NCI-H345 treated with DMSO at 0.1 percent for 48 hours (cell line): ENCODE data around the gene THOC7.

Source experiments
- DNase-seq: peaks from one replicate; lab custom pipeline; 2025; ENCODE audit not compliant: unreplicated experiment; lab: John Stamatoyannopoulos, UW

THOC7 gene

DNA sequence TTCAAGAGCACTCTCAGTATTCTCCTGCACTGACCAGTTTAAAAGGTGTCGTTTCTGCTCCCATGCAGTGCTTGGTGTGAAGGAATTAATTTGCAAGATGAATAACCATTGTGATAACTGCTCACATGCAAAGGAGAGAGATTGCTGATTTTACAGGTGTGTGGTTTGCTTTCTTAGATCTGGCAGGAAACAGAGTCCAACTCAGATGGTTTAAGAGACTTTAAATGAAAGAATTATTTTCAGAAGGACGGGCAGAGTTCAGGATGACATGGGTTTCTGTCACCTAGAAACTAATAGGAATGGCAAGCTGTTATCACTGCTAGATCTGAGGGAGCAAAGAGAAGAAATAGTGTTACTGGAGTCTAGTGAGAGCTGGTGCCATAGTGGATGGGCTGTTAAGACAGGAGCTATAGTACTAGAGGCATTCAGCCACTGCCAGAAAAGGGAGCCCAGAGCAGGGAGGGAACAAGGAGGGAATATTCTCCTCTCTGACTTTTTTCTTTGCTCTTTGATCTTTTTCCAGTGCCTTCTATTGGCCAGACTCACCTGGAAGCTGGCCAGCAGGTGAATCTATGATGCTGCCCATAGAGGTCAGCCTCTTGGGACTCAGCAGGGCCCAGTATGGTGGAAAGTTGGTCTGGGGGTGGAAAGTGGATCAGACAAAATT, 14.9 kb upstream of the THOC7 start:
- no peak for DNase-seq

DNA sequence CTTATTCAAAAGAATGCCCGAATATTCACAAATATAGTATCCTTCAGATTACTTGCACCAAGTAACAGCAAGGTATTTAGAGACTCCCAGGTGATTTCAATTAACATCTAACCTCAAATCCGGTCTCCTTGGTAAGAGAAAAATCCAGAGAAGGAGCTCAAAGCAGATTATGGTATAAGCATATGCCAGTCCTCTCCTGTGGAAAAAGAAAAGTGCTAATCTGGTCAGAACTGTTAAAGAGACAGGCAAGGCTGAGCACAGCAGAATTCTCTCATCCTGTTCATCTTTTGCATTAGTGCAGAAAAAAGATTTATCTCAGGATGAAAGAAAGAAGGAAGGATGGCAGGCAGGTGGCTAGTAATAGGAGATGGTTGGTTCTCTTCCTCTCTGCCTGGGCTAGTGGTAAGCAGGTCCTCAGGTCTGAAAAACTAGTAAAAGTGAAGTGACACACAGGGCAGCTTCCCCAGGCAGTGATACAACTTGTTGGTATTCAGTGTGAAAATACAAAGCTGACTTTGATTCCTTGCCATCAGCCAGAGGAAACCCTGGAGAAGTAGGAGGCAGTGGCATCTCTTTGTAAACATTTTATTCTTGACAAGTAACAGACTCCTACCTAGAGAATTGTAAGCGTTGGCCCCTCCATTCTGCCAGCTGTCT, 14.3 kb upstream of the THOC7 start:
- no peak for DNase-seq

DNA sequence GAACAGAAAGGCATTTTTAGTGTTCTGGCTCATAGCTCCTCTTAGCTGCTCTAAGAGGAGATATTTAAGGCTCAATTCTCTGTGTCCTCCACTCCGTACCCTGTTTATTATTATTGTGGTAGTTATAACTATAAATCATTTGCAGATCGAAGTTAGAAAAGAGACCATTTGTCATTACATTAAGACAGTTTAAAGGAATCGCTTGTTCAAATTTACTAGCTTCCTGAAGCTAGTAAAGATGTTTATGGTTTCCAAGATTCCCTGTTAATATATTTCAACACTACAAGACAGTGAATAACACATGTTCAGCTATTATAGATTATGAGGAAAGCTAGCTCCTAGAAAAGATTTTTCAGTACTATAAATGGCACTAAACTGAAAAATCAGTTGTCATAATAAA, 12.7 kb upstream of the THOC7 start:
- no peak for DNase-seq

DNA sequence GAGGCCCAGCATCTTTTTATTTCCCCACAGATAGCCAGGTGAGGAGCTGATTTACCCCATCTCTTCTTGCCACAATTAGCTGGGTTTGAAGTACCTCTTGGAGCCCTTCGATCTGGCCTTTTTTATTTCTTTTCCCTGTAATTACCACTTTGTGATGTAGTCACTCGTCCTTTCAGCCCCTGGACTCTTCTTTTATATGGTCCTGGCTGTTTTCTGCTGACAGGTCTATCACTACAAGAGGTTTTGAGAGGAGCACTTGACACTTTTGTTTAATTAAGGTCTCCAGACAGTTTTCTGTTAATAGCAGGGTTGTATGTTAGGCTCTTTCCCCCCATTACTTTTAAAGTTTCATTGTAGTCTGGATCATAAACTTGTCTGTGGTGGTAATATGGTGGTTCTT, 11.9 kb upstream of the THOC7 start:
- no peak for DNase-seq

DNA sequence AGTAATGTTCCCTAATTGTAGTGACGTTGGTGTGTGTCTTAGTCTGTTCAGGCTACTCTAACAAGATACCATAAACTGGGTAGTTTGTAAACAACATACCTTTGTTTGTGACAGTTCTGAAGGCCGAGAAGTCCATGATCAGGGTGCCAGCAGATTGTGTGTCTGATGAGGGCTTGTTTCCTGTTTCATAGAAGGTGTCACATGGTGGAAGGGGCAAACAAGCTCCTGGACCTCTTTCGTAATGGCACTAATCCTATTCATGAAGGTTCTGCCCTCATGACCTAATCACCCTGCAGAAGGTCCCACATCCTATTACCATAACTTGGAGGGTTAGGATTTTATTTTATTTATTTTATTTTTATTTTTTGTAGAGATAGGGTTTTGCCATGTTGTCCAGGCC, 11.2 kb upstream of the THOC7 start:
- DNase-seq: no peak

DNA sequence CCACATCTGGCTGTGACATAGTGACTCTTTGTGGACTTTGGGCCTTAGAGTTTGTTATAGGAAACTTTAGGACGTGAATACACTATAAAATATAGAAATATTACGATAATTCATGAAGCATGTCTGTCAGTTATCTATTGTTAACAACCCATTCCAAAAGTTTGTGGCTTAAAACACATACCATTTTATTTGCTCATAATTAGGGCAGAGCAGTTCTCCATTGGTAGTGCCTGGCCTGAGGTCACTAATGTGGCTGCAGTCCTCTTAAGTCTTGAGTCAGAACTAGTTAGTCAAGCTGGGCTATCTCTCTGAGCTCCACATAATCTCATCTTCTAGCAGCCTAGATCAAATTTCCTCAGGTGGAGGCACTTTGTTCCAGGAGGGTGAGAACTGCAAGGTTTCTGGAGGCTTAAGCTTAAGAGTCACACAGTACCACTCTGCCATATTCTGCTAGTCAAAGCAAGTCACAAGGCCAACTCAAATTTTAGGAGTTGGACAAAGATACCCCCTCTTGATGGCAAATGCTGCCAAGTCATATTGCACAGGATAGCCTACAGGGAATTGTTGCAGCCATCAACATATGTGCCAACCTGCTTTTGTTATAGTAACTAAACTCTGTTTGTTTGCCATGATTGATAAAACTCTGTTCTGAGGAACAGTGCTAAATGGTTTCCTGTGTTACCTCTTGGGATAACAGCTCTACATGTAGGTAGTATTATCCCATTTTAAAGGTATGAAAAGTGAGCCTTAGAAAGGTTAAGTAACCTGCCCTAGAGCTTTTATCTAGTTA, 8.7 kb upstream of the THOC7 start:
- no peak for DNase-seq

DNA sequence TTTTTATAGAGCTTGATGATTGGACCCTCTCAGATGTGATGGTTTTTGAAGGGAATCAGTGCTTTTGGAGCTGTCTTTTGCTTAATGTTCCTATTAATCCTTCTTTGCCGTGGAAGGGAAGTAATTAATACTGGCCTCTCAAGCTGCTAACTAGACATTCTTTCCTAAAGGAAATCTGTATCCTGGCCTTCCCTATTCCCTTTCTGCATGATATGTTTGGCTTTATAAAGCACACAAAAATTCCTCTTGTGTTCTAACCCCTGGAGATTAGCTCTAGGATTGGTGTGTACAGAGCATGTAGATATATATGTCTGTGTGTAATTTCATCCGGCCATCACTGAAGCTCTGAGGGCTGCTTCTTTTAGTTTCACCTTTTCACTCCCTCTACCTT, 7.0 kb upstream of the THOC7 start:
- no peak for DNase-seq

DNA sequence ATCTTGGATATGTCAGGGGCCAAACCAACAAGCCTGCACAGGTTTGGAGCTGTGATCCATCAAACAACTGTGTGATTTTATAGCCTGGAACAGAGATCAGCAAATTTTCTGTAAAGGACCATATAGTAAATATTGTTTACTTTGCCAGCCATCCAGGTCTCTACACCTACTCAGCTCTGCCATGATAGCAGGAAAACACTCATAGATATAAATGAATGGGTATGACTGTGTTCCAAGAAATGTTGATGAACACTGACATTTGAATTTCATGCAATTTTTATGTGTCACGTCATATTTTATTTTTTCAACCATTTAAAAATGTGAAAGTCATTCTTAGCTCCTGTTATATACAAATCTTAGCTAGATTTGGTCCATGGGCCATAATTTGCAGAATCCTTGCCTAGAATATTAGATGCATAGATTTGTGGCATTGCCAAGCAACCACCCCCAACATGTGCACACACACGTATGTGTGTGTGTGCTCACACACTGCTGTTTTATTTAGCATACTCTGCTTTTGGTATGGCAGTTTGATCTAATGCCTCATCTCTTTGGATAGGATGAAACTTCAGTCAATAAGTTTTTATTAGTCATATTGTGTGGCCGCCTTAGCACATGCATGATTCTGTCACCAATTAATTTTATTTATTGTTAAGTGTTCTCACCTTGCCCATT, 6.5 kb upstream of the THOC7 start:
- DNase-seq: no peak

DNA sequence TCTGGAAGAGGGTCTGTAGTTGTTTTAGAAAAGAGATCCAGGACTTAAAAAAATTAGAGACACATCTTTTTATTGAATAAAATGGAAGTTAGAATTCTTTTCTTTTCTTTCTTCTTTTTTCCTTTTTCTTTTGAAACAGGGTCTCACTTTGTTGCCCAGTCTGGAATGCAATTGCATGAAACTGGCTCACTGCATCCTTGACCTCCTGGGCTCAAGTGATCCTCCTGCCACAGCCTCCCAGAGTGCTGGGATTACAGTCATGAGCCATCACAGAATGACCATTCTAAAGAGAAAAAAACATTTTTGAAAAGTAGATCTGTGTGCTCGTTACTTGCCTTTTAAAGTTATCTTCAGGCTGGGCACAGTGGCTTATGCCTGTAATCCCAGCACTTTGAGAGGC, 3.6 kb upstream of the THOC7 start:
- DNase-seq: no peak

DNA sequence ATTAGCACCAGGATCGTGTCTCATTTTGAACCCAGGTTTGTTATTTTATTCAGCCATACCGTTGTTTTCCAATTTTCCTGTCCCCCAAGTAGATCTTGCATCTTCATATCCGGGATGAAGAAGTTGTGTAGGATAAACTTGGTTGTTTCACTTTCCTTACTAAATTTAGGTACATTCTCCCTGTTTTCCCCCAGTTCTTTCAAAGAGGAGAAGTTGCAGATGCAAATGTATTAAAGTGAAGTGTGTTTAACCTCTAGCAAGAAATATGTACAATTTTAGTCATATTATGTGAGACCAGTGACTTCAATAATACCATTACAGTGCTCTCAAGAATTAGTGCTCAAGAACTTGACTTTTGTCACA, 1.3 kb upstream of the THOC7 start:
- no peak for DNase-seq

DNA sequence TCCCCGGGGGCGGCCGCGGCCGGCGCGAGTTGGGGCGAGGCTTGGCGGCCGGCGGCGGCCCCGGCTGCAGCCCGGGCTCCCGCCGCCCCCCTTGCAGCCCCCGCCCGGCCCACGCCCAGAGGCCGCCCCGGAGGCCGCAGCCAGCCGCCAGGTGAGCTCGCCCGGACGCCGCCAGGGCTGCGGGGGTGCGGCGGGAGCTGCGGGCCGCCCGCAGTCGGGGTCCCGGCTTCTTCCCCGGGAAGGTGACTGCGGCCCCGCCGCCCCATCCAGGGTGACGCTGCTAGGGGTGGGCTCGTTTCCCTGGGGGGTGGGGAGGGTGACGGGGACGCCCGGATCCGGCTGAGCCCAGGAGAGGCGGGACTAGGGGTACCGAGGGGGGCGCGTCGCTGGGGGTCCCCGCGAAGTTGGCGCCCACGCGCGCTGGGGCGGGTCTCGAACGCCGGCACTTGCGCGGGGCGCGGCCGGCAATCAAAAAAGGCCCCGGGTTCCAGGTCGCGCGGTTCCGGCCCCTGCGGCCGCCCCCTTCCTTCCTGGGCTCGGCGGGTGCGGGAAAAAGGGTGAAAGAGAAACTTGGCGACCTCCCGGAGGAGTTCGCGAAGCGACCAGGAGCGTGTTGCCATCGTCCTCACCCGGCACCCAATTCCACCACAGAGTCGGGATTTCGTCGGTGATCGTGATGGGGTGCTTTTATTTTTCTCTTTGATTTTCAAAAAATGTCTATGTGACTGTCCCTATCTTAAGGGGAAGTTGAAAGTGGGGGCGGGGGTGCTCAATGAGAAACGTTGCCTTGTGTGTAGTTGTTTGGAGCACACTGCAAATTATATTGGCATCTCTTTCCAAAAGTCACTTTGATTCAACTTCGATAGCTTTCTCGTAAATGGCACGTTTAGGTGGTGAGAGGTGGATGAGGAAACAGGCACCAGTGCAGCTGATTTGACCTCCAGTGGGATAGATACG, 681 bp upstream of the THOC7 start:
- no peak for DNase-seq

DNA sequence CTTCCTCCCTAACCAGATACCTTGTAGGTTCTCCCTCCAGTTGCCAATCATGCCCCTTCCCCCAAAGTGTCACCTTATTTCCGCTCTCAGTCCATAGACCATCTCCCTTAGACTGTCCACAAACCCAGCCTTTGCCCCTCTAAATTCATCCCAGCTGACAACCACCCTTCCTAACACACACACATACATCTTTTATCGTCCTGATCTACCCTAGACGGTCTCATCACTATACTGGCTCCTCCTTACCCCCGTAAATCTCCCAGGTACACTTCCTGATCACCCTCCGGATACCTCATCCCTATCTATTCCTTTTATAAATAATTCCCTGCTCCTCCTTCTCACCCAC, 828 bp downstream of the THOC7 start:
- no peak for DNase-seq

DNA sequence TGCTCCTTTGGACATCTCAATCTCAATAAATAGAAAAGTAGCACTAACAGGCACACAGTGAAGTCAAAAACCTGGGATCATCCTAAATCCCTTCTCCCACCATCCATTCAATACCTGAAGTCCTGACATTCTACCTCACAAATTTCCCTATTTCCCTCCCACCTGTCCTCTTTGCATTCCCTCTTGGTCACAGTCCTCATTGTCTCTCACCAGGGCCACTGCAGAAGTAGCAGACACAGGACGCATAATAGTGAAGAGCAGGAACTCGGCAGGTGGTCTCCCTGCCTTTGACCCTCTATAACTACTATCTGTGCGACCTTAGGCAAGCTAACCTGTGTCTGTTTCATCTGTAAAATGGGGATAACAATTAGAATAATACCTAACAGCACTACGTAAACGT, 2.3 kb downstream of the THOC7 start:
- DNase-seq: no peak

DNA sequence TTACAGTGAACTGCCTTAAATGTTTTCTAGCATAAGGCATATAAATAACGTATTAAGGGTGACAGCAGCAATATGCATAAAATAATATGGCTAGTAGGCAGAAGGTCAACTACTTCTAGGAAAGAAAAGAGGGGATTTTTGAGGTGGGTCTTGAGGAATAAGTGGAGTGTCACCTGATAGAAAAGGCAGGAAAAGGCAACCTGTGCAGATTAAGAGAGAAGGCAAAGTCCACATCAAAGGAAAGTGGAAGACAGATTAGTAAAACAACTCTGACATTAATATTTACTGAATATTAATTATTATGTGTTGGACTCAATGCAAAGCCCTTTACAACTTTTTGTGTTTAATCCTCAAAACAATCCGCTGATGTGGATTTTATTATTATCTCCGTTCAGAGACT, 2.8 kb downstream of the THOC7 start:
- DNase-seq: no peak

DNA sequence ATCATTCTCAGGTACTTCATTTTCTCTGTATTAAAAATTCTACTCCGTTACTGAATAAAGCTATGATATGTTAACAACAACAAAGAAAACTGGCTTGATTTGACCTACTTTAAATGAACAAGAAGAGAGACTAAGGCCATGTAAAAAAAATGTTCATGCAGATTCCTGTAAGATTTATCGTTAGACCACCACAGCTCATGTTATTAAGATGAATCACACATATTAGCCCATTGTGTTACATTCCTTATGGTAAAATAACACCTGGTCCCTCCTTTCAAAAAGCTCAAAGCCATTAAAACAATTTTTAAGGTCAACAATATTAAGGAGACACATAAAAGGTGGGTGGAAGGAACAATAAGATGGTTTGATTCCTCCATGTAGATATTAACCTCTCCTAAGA, 6.3 kb downstream of the THOC7 start:
- DNase-seq: no peak

DNA sequence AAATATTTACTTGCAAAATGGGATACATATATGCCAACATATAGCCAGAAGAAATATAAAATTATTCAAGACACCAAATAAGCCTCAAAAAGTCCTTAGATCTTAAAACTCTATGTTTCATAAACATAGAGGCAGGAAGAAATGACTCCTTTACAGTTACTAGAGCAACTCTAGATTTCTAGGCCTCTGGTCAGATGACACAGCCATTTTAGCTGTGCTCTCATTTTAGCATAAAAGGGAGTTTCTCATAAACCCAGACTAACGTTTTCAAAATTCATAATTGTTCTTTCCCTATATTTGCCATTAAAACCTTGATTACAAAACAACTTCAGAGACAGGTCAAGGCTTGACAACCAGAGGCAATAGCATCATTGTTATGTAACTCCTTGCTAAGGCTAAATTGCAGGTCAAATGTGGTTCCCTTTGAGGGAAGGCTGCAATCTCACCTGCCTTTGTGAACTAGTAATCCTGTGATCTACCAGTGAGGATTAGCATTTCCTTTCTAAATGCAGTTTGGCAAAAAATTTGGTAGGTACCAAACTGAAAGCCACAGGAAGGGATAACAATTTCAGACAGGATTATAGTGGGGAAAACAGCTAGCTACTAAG, 8.2 kb downstream of the THOC7 start:
- DNase-seq: no peak

DNA sequence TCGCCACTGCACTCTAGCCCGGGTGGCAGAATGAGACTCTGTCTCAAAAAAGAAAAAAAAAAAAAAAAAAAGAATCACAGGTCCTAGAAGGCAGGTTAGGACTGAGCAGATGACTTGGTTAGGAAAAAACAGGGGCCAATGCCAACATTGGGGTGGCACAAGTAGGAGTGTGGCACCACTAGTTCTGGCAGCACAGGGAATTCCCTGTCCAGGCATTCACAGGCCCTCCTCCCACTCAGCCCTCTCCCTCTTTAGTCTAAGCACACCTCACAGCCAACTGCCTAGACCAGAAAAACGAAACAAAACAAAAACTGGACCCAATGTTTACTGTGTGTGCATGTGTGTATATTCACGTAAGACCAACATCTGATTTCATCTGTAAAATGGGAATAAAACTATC, 10.5 kb downstream of the THOC7 start:
- no peak for DNase-seq

DNA sequence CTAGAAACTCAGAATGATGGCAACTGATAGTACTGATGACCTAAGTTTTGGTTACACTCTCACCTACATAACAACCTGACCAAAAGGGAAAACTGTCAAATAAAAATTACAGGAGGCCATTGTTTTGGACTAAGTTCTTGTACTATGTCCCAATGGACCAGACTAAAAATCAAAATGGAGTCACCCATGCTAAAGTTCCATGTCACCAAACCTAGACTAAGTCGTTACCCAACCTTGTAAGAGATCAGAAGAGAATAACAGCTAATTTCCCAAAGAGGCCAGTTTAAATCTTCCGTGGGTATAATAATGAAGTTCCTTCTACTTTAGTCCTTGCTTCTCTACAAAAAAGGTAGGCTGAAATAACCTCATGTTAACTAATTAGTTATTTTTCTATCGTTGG, 12.3 kb downstream of the THOC7 start:
- DNase-seq: no peak

DNA sequence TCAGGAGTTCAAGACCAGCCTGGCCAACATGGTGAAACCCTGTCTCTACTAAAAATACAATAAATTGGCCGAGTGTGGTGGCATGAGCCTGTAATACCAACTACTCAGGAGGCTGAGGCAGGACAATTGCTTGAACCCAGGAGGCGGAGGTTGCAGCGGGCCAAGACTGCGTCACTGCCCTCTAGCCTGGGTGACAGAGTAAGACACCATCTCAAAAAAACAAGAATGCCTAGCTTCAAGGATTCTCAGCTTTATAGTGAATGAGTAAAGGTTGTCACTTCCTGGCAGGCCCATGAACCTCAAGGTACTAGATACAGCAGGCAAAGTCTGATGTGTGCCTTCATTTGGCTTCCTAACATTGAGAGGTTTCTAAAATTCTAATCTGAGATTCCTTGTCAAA, 14.4 kb downstream of the THOC7 start:
- no peak for DNase-seq

DNA sequence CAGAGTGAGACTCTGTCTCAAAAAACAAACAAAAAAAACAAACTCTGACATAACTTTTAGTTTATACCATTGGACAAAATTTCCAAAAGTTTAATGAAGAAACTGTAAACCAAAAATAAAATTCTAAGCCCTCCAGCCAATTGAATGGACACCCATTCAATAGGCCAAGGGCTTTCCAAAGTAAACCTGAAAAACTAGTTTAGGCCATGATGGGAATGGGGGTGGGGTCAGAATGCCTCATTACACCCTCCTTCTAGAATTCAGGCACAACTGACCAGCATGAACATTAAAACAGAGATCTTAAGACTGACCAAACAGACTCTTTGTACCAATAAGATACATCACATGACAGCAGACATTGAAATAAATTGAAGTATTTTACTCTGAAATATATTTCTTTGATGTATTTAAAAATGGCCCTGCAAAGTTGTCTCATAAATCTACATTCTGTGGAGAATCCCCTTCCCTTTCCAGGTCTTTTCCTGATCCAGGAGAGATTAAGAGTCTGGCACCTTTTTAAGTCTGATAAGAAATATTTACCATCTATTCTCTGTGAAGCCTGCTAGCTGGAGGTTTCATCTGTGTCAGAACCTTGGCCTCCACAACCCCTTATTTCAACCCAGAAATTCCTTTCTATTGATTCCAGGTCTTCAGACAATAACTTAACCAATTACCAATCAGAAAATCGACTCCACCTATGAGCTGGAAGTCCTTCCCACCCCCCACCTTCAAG, 15.7 kb downstream of the THOC7 start:
- DNase-seq: no peak
